HepG2 (cell line): ENCODE results near the gene VAV2. TPM values are rescaled to one million over a fixed set of nuclear protein-coding genes. Genes with fewer than 3 reads are reported as not detected.

ENCODE experiments used
- ATF7-NPFF ChIP-seq: sonication (generic); formaldehyde crosslinking; IDR thresholded peaks from 2 replicates; pipeline ENCODE4 v1.8.1; 2023; ENCODE audit warnings: mild to moderate bottlenecking, low read depth, missing genetic modification reagents, moderate library complexity
- ELF1 ChIP-seq: sonication (generic); formaldehyde crosslinking; IDR thresholded peaks from 2 replicates; pipeline ENCODE4 v1.4.0; 2020; ENCODE audit warnings: missing genetic modification reagents
- FOXK2 ChIP-seq: fragments of 450-650 bp; IDR thresholded peaks from 2 replicates; pipeline ENCODE4 v1.6.1; 2016
- HNF4G ChIP-seq, 2 experiments: sonication (generic) in 1 of 2; formaldehyde crosslinking in 1 of 2; IDR thresholded peaks; 2 replicates each; pipeline versions ENCODE4 v1.4.0 to v1.6.1; 2011 to 2020; ENCODE audit warnings: borderline replicate concordance in 2 of 2, low read depth in 2 of 2, mild to moderate bottlenecking in 2 of 2, low read length in 1 of 2, missing genetic modification reagents in 1 of 2, moderate library complexity in 1 of 2
- MIXL1 ChIP-seq: IDR thresholded peaks from 2 replicates; pipeline ENCODE4 v1.6.1; 2016
- POLR2A ChIP-seq, 2 experiments: IDR thresholded peaks; 2 replicates each; pipeline ENCODE4 v1.6.1; 2011; ENCODE audit warnings: low read depth in 2 of 2, low read length in 2 of 2, mild to moderate bottlenecking in 1 of 2, moderate library complexity in 1 of 2; ENCODE audit not compliant: insufficient read depth in 1 of 2
- RARA ChIP-seq: IDR thresholded peaks from 2 replicates; pipeline ENCODE4 v1.6.1; 2016; ENCODE audit warnings: missing genetic modification reagents, missing compliant biosample characterization
- SKIL ChIP-seq: sonication (generic); formaldehyde crosslinking; IDR thresholded peaks from 2 replicates; pipeline ENCODE4 v1.8.0; 2022; ENCODE audit warnings: missing genetic modification reagents, mild to moderate bottlenecking, moderate library complexity, borderline replicate concordance
- SNAPC4 ChIP-seq: sonication (generic); formaldehyde crosslinking; IDR thresholded peaks from 2 replicates; pipeline ENCODE4 v1.4.0; 2020; ENCODE audit warnings: mild to moderate bottlenecking, missing genetic modification reagents
- SRSF9 ChIP-seq: fragments of 200-400 bp; formaldehyde crosslinking; IDR thresholded peaks from 2 replicates; pipeline ENCODE4 v1.6.1; 2018; ENCODE audit warnings: borderline replicate concordance, mild to moderate bottlenecking, low read depth, low read length; ENCODE audit not compliant: insufficient read depth, poor library complexity, severe bottlenecking
- TFAP4 ChIP-seq: sonication (generic); IDR thresholded peaks from 2 replicates; pipeline ENCODE4 v1.6.1; 2016; ENCODE audit warnings: low read depth, borderline replicate concordance
- ZFP1 ChIP-seq: IDR thresholded peaks from 2 replicates; pipeline ENCODE4 v1.6.1; 2016
- ZNF101 ChIP-seq: sonication (generic); formaldehyde crosslinking; IDR thresholded peaks from 2 replicates; pipeline ENCODE4 v1.4.0; 2020; ENCODE audit warnings: mild to moderate bottlenecking, low read depth, missing genetic modification reagents, borderline replicate concordance
- ZNF678 ChIP-seq: sonication (generic); formaldehyde crosslinking; IDR thresholded peaks from 2 replicates; pipeline ENCODE4 v1.4.0; 2020; ENCODE audit warnings: mild to moderate bottlenecking, missing genetic modification reagents
- polyA plus RNA-seq, 8 experiments: library from polyadenylated mRNA; depleted of rRNA in 3 of 8; stranded (reverse) in 7 of 8; unstranded in 1 of 8; fragments of >200 nt; fragmentation: Illumina TruSeq in 4 of 8; extraction: Trizol in 4 of 8; gene quantifications; 2 replicates each; pipeline versions ENCODE4 v1.2.1 to v1.2.3, GENCODE V29; 2011 to 2016; ENCODE audit warnings: low read depth in 4 of 8, missing spikeins in 1 of 8, mixed read lengths in 1 of 8; ENCODE audit not compliant: insufficient read depth in 1 of 8
- total RNA-seq, 5 experiments: library from RNA; depleted of rRNA; stranded (reverse); fragments of >200 nt; fragmentation: Illumina TruSeq; extraction: Trizol; gene quantifications; 2 replicates each; pipeline ENCODE4 v1.2.3, GENCODE V29; 2016; ENCODE audit warnings: low read depth in 1 of 5
- TF ChIP-seq, protein P1 (sequence below): sonication (generic); formaldehyde crosslinking; IDR thresholded peaks from 2 replicates; pipeline ENCODE4 v1.4.0; 2020; ENCODE audit warnings: mild to moderate bottlenecking, missing genetic modification reagents, borderline replicate concordance
- TF ChIP-seq, protein P2 (sequence below): sonication (generic); formaldehyde crosslinking; conservative IDR thresholded peaks from 2 replicates; pipeline ENCODE4 v1.4.0; 2020; ENCODE audit warnings: missing genetic modification reagents

VAV2 gene
- total and polyA plus RNA-seq, 2 of the 13 experiments (the other 11 are each of a cell fraction or from before 2014, with no cell fraction given), result 22.5 to 22.9 TPM

DNA sequence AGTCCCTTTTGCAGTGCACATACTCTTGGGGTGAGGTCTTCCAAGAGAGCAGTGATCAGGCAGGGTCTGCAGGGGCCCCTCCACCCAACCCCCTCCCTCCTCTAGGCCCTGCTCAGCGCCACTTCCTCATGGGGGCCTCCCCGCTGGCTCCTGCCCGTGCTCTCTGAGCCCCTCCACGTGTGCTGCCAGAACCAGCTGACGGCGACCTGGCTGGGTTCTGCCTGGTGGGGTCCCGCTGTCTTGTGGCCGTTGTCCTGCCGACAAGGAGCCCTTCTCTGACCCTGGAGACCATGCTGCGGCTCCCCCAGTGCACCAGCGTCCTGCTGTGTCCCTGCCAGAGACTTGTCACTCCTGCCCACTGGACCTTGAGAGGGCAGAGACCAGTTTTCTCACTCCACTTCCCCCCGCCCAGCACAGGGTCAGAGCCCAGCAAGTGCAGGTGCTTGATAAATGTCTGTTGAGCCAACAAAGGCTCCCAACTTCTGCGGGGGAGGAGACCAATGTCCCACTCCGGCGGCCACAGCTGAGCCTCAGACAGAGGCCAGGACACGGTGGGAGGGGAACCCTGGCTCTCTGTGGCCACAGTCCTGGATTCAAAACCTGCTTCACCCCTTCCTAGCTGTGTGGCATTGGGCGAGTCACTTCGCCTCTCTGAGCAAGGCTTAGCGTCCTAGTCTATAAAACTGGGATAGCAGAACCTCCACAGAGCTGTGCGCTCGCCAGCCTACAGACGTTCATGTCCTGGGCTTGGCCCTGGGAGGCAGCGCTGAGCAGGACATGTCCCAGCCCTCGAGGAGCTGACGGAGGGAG, 278.8 kb downstream of the VAV2 start (continued):
- TF ChIP-seq SKIL, result peak; percentile 32; the same call in 1 of the 2 replicates
- peak; percentile 59; the same call in 1 of the 2 replicates for TF ChIP-seq HNF4G (IDR thresholded peaks at IDR 0.05; ENCODE audit: borderline replicate concordance, low read depth, low read length)
- TF ChIP-seq HNF4G (CRISPR knock-in tag; IDR thresholded peaks at IDR 0.05; ENCODE audit: borderline replicate concordance, low read depth), result no peak; the same call in 1 of the 2 replicates
- peak; percentile 41; the same call in 1 of the 2 replicates for TF ChIP-seq MIXL1
- no peak for TF ChIP-seq SRSF9
- 0 out of 2 replicates have a peak, but pooled peaks have one; percentile 48 for TF ChIP-seq ZNF101 (CRISPR knock-in tag)
- TF ChIP-seq SNAPC4 (CRISPR knock-in tag), result no peak
- no peak for TF ChIP-seq ZNF678 (CRISPR knock-in tag)
- no peak for TF ChIP-seq ATF7-NPFF (CRISPR knock-in tag)
- peak in 1 of 2 experiments; percentile 27; a peak in 1 of 4 replicates for TF ChIP-seq POLR2A (IDR thresholded peaks at IDR 0.05; ENCODE audit: insufficient read depth in 1 of 2, low read depth in 2 of 2, low read length in 2 of 2)
- TF ChIP-seq ELF1 (CRISPR knock-in tag), result no peak
- TF ChIP-seq, protein P1, sequence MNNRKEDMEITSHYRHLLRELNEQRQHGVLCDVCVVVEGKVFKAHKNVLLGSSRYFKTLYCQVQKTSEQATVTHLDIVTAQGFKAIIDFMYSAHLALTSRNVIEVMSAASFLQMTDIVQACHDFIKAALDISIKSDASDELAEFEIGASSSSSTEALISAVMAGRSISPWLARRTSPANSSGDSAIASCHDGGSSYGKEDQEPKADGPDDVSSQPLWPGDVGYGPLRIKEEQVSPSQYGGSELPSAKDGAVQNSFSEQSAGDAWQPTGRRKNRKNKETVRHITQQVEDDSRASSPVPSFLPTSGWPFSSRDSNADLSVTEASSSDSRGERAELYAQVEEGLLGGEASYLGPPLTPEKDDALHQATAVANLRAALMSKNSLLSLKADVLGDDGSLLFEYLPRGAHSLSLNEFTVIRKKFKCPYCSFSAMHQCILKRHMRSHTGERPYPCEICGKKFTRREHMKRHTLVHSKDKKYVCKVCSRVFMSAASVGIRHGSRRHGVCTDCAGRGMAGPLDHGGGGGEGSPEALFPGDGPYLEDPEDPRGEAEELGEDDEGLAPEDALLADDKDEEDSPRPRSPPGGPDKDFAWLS (CRISPR knock-in tag), result peak; percentile 70; the same call in 1 of the 2 replicates
- no peak for TF ChIP-seq ZFP1 (CRISPR knock-in tag)
- TF ChIP-seq, protein P2, sequence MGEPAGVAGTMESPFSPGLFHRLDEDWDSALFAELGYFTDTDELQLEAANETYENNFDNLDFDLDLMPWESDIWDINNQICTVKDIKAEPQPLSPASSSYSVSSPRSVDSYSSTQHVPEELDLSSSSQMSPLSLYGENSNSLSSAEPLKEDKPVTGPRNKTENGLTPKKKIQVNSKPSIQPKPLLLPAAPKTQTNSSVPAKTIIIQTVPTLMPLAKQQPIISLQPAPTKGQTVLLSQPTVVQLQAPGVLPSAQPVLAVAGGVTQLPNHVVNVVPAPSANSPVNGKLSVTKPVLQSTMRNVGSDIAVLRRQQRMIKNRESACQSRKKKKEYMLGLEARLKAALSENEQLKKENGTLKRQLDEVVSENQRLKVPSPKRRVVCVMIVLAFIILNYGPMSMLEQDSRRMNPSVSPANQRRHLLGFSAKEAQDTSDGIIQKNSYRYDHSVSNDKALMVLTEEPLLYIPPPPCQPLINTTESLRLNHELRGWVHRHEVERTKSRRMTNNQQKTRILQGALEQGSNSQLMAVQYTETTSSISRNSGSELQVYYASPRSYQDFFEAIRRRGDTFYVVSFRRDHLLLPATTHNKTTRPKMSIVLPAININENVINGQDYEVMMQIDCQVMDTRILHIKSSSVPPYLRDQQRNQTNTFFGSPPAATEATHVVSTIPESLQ, result no peak
- TF ChIP-seq FOXK2, result no peak
- TF ChIP-seq TFAP4, result peak; percentile 75; the same call in 1 of the 2 replicates
- peak; percentile 33; the same call in 1 of the 2 replicates for TF ChIP-seq RARA
